Activated naive CD4-positive, alpha-beta T cell treated with anti-CD3 and anti-CD28 coated beads for 36 hours (primary cell): ENCODE results near the gene TMEM14C. TPM values are rescaled to one million over a fixed set of nuclear protein-coding genes. Genes with fewer than 3 reads are reported as not detected.
"Not testable (repeated sequence)": the region's sequence is repeated elsewhere in the genome, so short reads cannot be mapped to it uniquely, and the experiment has no call there.

Experiments used
- CTCF ChIA-PET: fragments of 350-600 bp; sonication (Branson Sonifier 250); formaldehyde crosslinking; loops from one replicate; lab custom pipeline; 2021; ENCODE audit warnings: antibody characterized with exemption; lab: Charles Lee
- DNase-seq: peaks from one replicate; pipeline ENCODE4 v3.0.0-alpha.2; 2020
- H3K27ac Mint-ChIP-seq: one replicate; pipeline ENCODE4 v1.8.0; 2021; ENCODE audit warnings: mild to moderate bottlenecking, mixed read lengths
- H3K27me3 Mint-ChIP-seq: one replicate; pipeline ENCODE4 v1.8.0; 2021; ENCODE audit warnings: low read depth, mixed read lengths
- H3K36me3 Mint-ChIP-seq: one replicate; pipeline ENCODE4 v1.8.0; 2021; ENCODE audit warnings: low read depth, mixed read lengths
- H3K4me1 Mint-ChIP-seq: one replicate; pipeline ENCODE4 v1.8.0; 2021; ENCODE audit warnings: low read depth, mixed read lengths
- H3K4me3 Mint-ChIP-seq: one replicate; pipeline ENCODE4 v1.8.0; 2021; ENCODE audit warnings: mild to moderate bottlenecking, moderate library complexity, mixed read lengths
- H3K9me3 Mint-ChIP-seq: one replicate; pipeline ENCODE4 v1.8.0; 2021; ENCODE audit warnings: mixed read lengths
- intact Hi-C: fragments of 100-400 bp; cut with micrococcal nuclease; formaldehyde crosslinking; loops from one replicate; pipeline ENCODE4 v1.15.1; 2023
- total RNA-seq, 2 experiments: library from RNA; stranded (reverse); gene quantifications; one replicate each; pipeline ENCODE4 v1.2.3, GENCODE V29; 2021

Gene TMEM14C
- total RNA-seq, 2 experiments from 2014 or later, result 77.0 to 81.1 TPM

DNA sequence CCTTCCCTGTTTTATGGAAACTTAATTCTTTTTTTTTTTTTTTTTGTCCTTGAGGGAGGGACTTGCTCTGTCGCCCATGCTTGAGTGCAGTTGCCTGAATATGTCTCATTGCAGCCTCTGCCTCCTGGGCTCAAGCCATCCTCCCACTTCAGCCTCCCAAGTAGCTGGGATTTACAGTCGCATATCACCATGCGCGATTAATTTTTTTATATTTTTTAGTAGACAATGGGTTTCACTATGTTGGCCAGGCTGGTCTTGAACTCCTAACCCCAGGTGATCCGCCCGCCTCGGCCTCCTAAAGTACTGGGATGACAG, 654 bp downstream of the TMEM14C start:
- CTCF ChIA-PET, result interaction anchor here (1.1 to 1.4 kb wide), 3 partner anchors 23 to 245 kb away, joined by 3 to 8 read pairs (median 5); no protein-coding TSS in a partner anchor
- peak; percentile 8 for DNase-seq
- Mint-ChIP-seq H3K27me3 (no peaks in the 10 kb centered on the region), H3K4me1 (peaks cover 43% of the 10 kb centered on the region), H3K9me3 (peaks cover 3% of the 10 kb centered on the region), H3K27ac (peak overlapping the region; percentile 91), H3K4me3 (peak overlapping the region; percentile 89), H3K36me3 (peaks cover 20% of the 10 kb centered on the region)
- intact Hi-C loops, result loop anchor here (1.0 to 2.0 kb wide), 7 partner anchors 24 to 369 kb away; partner anchors contain the start of genes C6orf52, MAK, PAK1IP1 and SMIM13

DNA sequence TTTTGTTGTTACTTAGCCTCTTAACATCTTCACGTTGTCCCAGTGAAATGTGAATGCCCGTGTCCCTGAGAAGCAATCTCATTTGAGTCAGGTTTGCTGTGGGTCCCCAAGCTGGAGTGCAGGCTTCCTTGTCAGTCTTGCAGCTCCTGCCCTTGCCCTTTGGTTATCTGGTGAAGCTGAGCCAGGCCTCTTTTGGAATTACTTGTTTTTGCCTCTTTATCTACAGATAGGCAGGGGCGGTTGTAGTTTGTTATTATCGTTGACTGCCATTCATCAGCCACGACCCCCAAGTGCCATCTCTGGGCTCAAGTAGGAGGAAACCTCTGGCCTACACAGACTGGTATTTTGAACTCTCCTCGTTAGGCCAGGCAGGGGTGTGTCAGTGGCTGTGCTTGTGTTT, 2.2 kb downstream of the TMEM14C start:
- intact Hi-C loops, result no loop called here
- Mint-ChIP-seq H3K27me3 (no peaks in the 10 kb centered on the region), H3K27ac (no peak overlapping the region), H3K36me3 (peaks cover 23% of the 10 kb centered on the region), H3K4me1 (peaks cover 36% of the 10 kb centered on the region), H3K4me3 (no peak overlapping the region), H3K9me3 (no peaks in the 10 kb centered on the region)
- CTCF ChIA-PET, result interaction anchor here (0.5 to 1.4 kb wide), 3 partner anchors 11 to 246 kb away, joined by 4 to 5 read pairs (median 5); no protein-coding TSS in a partner anchor
- DNase-seq, result no peak

DNA sequence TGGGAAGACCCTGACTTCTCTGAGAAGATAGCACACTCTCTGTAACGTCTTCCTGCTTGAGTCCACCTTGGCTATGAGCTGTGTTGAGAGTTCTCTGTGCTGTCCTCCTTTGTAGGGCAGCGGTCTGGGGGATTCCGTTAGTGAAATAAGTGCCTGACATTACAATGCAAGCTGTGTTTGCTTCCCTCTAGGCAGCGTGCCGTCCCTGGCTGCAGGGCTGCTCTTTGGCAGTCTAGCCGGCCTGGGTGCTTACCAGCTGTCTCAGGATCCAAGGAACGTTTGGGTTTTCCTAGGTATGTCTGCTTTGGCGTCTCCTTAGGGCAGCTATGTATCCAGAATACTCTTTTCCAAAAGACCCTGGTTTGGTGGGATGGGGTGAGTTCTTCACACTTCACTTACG, 2.8 kb downstream of the TMEM14C start:
- intact Hi-C loops, result no loop called here
- no peaks in the 10 kb centered on the region for H3K27me3 Mint-ChIP-seq
- H3K4me1 Mint-ChIP-seq, result peaks cover 36% of the 10 kb centered on the region
- no peaks in the 10 kb centered on the region for H3K9me3 Mint-ChIP-seq
- CTCF ChIA-PET, result no interaction called here
- H3K27ac Mint-ChIP-seq, result no peak overlapping the region
- no peak for DNase-seq
- H3K4me3 Mint-ChIP-seq, result no peak overlapping the region
- H3K36me3 Mint-ChIP-seq, result peaks cover 23% of the 10 kb centered on the region

DNA sequence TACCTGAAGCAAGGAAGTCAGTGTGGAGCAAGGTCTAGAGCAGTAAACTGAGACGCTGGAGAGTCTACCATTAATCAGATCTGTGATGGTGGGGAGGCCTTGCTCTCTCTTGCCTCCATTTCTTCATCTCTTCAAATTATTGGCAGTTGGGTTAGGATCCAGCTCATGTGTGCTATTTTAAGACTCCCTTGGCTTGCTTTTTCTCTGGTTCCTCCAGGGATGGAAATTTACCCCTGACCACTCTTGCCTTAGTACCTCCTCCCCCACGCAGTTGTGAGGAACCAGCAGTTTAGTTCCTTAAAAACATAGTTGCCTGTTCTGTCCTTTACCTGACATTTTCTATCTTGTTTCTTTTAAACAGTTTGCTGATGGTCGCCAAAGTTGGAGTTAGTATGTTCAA, 7.4 kb downstream of the TMEM14C start:
- Mint-ChIP-seq H3K36me3 (peaks cover 26% of the 10 kb centered on the region), H3K27me3 (no peaks in the 10 kb centered on the region), H3K27ac (no peak overlapping the region), H3K9me3 (no peaks in the 10 kb centered on the region), H3K4me3 (no peak overlapping the region), H3K4me1 (peaks cover 4% of the 10 kb centered on the region)
- CTCF ChIA-PET, result interaction anchor here (1.5 kb wide), 1 partner anchor 252 kb away, joined by 7 read pairs; no protein-coding TSS in a partner anchor
- no peak for DNase-seq
- intact Hi-C loops, result no loop called here

DNA sequence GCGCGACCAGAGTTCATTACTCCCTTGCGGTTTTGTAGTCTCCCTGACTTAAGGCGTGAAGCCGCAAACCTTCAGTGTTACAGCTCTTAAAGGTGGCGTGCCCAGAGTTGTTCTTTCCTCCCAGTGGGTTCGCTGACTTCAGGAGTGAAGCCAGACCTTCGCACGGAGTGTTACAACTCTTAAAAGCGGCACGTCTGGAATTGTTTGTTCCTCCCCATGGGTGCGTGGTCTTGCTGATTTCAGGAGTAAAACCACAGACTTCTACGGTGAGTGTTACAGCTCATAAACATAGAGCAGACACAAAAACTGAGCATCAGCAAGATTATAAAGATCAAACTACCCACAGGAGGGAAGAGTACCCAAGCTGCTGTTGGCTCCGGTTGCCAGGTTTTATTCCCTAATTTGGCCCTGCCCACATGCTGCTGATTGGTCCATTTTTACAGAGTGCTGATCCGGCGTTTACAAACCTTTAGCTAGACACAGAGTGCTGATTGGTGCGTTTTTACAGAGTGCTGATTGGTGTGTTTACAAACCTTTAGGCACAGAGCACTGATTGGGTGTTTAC, 10.4 kb downstream of the TMEM14C start:
- Mint-ChIP-seq H3K9me3 (no peaks in the 10 kb centered on the region), H3K36me3 (peaks cover 9% of the 10 kb centered on the region), H3K27ac (no peak overlapping the region), H3K27me3 (no peaks in the 10 kb centered on the region), H3K4me1 (no peaks in the 10 kb centered on the region), H3K4me3 (no peak overlapping the region)
- no peak for DNase-seq
- intact Hi-C loops, result no loop called here
- CTCF ChIA-PET, result no interaction called here

DNA sequence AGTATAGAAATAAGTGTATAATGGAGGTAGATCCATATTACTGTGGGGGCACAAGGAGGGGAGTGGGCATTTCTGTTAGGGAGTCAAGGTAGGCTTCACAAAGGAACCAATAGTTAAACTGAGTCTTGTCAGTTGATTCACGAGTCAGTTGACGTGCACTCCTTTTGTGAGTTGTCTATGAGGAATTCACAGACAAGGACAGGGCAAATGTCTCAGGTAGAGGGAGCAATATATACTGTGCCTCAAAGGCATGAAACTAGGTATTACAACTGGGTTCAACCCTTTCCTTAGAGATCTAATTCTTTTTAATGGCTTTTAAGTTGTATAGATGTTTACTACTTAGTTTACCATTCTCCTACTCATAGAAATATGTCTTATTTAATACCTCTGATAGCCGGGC, 11.0 kb downstream of the TMEM14C start:
- peaks cover 7% of the 10 kb centered on the region for H3K36me3 Mint-ChIP-seq
- no peak for DNase-seq
- no peak overlapping the region for H3K27ac Mint-ChIP-seq
- no peaks in the 10 kb centered on the region for H3K4me1 Mint-ChIP-seq
- no peak overlapping the region for H3K4me3 Mint-ChIP-seq
- H3K27me3 Mint-ChIP-seq, result no peaks in the 10 kb centered on the region
- CTCF ChIA-PET, result no interaction called here
- intact Hi-C loops, result no loop called here
- H3K9me3 Mint-ChIP-seq, result no peaks in the 10 kb centered on the region

DNA sequence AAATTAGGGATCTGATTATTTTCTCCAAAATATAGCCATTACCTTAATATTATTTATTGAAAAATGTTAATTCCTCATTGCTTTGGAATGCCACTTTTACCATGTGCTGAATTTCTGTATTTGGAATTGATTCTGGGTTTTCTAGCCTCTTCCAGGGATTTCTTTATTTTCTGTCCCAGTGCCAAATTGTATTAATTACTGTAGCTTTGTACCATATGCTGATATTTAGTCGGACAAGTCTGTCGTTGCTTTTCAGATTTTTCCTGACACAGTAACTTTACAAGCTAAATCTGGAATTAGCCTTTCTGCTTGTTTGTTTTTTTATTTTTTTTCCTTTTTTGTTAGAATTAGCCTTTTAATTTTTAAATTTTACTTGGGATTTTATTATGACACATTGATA, 13.9 kb downstream of the TMEM14C start:
- Mint-ChIP-seq H3K9me3 (no peaks in the 10 kb centered on the region), H3K27me3 (no peaks in the 10 kb centered on the region), H3K4me3 (no peak overlapping the region), H3K27ac (no peak overlapping the region), H3K4me1 (no peaks in the 10 kb centered on the region), H3K36me3 (peaks cover 4% of the 10 kb centered on the region)
- CTCF ChIA-PET, result interaction anchor here (0.6 to 1.1 kb wide), 3 partner anchors 10 to 258 kb away, joined by 3 to 4 read pairs (median 3); no protein-coding TSS in a partner anchor
- no peak for DNase-seq
- intact Hi-C loops, result no loop called here

DNA sequence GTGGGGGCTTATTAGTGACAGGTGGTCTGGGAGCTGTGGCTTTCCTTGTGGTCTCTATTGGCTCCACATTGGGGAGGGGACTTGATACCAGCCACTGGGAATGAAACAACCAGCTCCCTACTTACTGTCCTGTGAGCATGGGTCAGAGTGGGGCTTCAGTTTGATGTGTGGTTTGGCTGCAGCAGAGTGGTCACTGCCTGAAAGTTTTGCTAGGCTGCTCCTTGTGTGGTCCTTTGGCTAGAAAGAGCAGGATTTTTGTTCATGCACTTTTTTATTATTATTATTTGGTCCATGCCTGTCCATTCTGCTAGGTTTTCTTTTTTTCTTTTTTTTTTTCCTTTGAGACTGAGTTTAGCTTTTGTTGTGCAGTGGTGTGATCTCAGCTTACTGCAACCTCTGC, 17.2 kb downstream of the TMEM14C start:
- Mint-ChIP-seq H3K4me3 (no peak overlapping the region), H3K27ac (no peak overlapping the region), H3K27me3 (no peaks in the 10 kb centered on the region), H3K4me1 (no peaks in the 10 kb centered on the region), H3K36me3 (no peaks in the 10 kb centered on the region), H3K9me3 (no peaks in the 10 kb centered on the region)
- CTCF ChIA-PET, result interaction anchor here (0.6 kb wide), 2 partner anchors 34 to 61 kb away, joined by 3 to 5 read pairs; no protein-coding TSS in a partner anchor
- intact Hi-C loops, result no loop called here
- no peak for DNase-seq

DNA sequence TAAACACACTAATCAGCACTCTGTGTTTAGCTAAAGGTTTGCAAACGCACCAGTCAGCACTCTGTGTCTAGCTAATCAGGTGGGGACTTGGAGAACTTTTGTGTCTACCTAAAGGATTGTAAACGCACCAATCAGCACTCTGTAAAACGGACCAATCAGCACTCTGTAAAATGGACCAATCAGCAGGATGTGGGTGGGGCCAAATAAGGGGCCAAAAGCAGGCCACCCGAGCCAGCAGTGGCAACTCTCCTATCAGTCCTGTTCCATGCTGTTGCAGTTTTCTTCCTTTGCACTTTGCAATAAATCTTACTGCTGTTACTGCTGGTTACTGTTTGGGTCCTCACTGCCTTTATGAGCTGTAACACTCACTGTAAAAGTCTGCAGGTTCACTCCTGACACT, 18.8 kb downstream of the TMEM14C start:
- H3K36me3 Mint-ChIP-seq, H3K9me3 Mint-ChIP-seq, DNase-seq, H3K4me3 Mint-ChIP-seq, intact Hi-C loops, H3K27ac Mint-ChIP-seq, H3K4me1 Mint-ChIP-seq, H3K27me3 Mint-ChIP-seq: not testable (repeated sequence)
- CTCF ChIA-PET, result interaction anchor here (1.3 kb wide), 1 partner anchor 15 kb away, joined by 3 read pairs; no protein-coding TSS in a partner anchor

DNA sequence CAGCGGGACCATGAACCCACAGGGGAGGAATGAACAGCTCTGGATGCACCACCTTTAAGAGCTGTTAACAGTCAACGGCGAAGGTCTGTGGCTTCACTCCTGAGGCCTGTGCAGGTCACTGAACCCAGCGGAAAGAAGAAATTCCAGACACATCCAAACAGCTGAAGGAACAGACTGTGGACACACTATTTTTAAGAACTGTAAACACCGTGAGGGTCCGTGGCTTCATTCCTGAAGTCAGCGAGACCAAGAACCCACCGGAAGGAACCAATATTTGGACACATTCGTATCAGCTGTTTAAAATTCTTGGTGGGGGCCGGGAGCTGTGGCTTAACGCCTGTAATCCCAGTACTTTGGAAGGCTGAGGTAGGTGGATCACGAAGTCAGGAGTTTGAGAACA, 19.4 kb downstream of the TMEM14C start:
- Mint-ChIP-seq H3K9me3 (no peaks in the 10 kb centered on the region), H3K36me3 (peaks cover 2% of the 10 kb centered on the region), H3K4me3 (no peak overlapping the region), H3K27me3 (no peaks in the 10 kb centered on the region), H3K4me1 (peaks cover 13% of the 10 kb centered on the region), H3K27ac (no peak overlapping the region)
- intact Hi-C loops, result no loop called here
- DNase-seq, result no peak
- CTCF ChIA-PET, result interaction anchor here (1.3 kb wide), 1 partner anchor 14 kb away, joined by 3 read pairs; no protein-coding TSS in a partner anchor

DNA sequence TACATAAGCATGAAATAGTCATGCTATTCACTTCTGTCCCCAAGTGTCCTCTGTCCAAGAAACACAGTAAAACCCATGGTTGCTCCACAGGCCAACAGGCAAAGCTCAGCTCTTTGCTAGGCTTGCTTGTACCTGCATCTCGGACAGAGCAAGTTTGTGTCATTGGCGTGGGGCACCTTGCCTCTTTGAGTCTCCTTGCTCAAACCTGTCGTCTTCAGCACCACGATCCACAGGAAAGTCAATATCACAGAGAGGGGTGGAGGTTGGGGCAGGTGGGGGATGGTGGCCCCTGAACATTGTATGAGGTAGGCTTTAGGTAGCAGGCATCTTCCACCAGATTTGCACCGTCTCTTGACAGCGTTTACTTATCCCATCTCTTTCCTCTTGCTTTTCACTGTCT, 20.6 kb downstream of the TMEM14C start:
- Mint-ChIP-seq H3K9me3 (no peaks in the 10 kb centered on the region), H3K4me3 (no peak overlapping the region), H3K27me3 (no peaks in the 10 kb centered on the region), H3K27ac (no peak overlapping the region), H3K4me1 (peaks cover 15% of the 10 kb centered on the region), H3K36me3 (peaks cover 2% of the 10 kb centered on the region)
- CTCF ChIA-PET, result no interaction called here
- DNase-seq, result no peak
- intact Hi-C loops, result no loop called here

DNA sequence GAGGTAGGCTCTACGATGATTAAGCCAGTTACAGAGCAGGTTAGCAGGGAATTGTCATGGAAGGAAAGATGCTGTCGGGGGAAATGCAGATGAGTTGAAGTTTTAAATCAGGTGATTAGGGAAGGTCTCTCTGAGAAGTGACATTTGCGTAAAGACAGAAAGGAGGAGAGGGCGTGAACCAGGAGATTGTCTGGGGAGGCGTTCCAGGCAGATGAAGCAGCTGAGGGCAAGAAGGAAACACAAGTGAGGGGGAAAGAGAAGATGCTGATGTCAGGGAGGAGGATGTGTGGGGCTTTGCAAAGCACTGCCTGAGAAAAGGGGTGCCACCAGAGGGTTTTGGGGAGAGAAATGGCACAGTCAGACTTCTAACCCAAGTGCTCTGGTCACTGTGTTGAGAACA, 22.2 kb downstream of the TMEM14C start:
- no peak for DNase-seq
- intact Hi-C loops, result loop anchor here (5.0 kb wide), 1 partner anchor 33 kb away; no protein-coding TSS in a partner anchor
- H3K9me3 Mint-ChIP-seq, result no peaks in the 10 kb centered on the region
- H3K27me3 Mint-ChIP-seq, result no peaks in the 10 kb centered on the region
- H3K4me3 Mint-ChIP-seq, result no peak overlapping the region
- peaks cover 5% of the 10 kb centered on the region for H3K36me3 Mint-ChIP-seq
- CTCF ChIA-PET, result no interaction called here
- H3K4me1 Mint-ChIP-seq, result peaks cover 31% of the 10 kb centered on the region
- no peak overlapping the region for H3K27ac Mint-ChIP-seq

DNA sequence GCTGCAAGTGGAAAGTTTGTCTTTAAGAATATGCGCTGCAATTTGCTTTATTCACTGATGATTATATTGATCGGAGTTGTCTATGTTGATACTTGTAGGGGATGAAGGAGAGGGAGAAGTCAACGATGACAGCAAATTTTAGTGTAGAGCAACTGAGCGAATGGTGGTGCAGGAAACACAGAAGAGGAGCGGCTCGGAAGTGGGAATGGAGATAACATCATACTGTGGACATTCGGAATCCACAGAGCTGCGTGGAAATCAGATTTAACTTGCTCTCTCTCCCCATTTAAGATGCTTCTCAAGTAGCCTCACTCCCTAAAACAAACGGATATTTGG, 24.0 kb downstream of the TMEM14C start:
- H3K9me3 Mint-ChIP-seq, result no peaks in the 10 kb centered on the region
- CTCF ChIA-PET, result interaction anchor here (0.6 to 1.6 kb wide), 5 partner anchors 9 to 282 kb away, joined by 3 to 6 read pairs (median 3); no protein-coding TSS in a partner anchor
- H3K4me3 Mint-ChIP-seq, result peak overlapping the region; percentile 91
- intact Hi-C loops, result loop anchor here (1.0 to 5.0 kb wide), 10 partner anchors 12 to 790 kb away; partner anchors contain the start of genes C6orf52, MAK, PAK1IP1 and SMIM13
- H3K36me3 Mint-ChIP-seq, result peaks cover 12% of the 10 kb centered on the region
- peaks cover 48% of the 10 kb centered on the region for H3K4me1 Mint-ChIP-seq
- no peaks in the 10 kb centered on the region for H3K27me3 Mint-ChIP-seq
- DNase-seq, result no peak
- peak overlapping the region; percentile 92 for H3K27ac Mint-ChIP-seq
